Measurements from ENCODE around the gene CCDC174.

Gene CCDC174

GRCh38 chr3:14628406-14628805 lies 23.2 kb upstream of the CCDC174 start:
- no peak overlapping the region for H3K4me3 ChIP-seq (ENCODE audit: low read depth, low read length)
- DNase-seq (ENCODE audit: low read depth), result peak; percentile 39
- no peak for TF ChIP-seq POLR2A (IDR thresholded peaks at IDR 0.05; ENCODE audit: extremely low read depth, insufficient read length)
- TF ChIP-seq, protein P1, sequence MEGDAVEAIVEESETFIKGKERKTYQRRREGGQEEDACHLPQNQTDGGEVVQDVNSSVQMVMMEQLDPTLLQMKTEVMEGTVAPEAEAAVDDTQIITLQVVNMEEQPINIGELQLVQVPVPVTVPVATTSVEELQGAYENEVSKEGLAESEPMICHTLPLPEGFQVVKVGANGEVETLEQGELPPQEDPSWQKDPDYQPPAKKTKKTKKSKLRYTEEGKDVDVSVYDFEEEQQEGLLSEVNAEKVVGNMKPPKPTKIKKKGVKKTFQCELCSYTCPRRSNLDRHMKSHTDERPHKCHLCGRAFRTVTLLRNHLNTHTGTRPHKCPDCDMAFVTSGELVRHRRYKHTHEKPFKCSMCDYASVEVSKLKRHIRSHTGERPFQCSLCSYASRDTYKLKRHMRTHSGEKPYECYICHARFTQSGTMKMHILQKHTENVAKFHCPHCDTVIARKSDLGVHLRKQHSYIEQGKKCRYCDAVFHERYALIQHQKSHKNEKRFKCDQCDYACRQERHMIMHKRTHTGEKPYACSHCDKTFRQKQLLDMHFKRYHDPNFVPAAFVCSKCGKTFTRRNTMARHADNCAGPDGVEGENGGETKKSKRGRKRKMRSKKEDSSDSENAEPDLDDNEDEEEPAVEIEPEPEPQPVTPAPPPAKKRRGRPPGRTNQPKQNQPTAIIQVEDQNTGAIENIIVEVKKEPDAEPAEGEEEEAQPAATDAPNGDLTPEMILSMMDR (IDR thresholded peaks at IDR 0.05; ENCODE audit: low read depth, low read length), result no peak
- TF ChIP-seq MYC (IDR thresholded peaks at IDR 0.05; ENCODE audit: low read depth, low read length), result no peak
- TF ChIP-seq MAX (IDR thresholded peaks at IDR 0.05; ENCODE audit: low read depth, low read length), result no peak

GRCh38 chr3:14630404-14631100 lies 21.0 kb upstream of the CCDC174 start:
- no peak for DNase-seq (ENCODE audit: low read depth)
- TF ChIP-seq MYC (IDR thresholded peaks at IDR 0.05; ENCODE audit: low read depth, low read length) (no peak), POLR2A (IDR thresholded peaks at IDR 0.05; ENCODE audit: extremely low read depth, insufficient read length) (no peak), MAX (IDR thresholded peaks at IDR 0.05; ENCODE audit: low read depth, low read length) (no peak)
- TF ChIP-seq, protein P1 (IDR thresholded peaks at IDR 0.05; ENCODE audit: low read depth, low read length), result no peak
- H3K4me3 ChIP-seq (ENCODE audit: low read depth, low read length), result no peak overlapping the region

- DNase-seq (ENCODE audit: low read depth), result no peak
- no peak overlapping the region for H3K4me3 ChIP-seq (ENCODE audit: low read depth, low read length)
- TF ChIP-seq MYC (IDR thresholded peaks at IDR 0.05; ENCODE audit: low read depth, low read length) (no peak), MAX (IDR thresholded peaks at IDR 0.05; ENCODE audit: low read depth, low read length) (no peak), POLR2A (IDR thresholded peaks at IDR 0.05; ENCODE audit: extremely low read depth, insufficient read length) (no peak)
- TF ChIP-seq, protein P1 (IDR thresholded peaks at IDR 0.05; ENCODE audit: low read depth, low read length), result no peak
Observed at GRCh38 chr3:14631101-14631497, 20.5 kb upstream of the CCDC174 start.

GRCh38 chr3:14631687-14632441 lies 19.7 kb upstream of the CCDC174 start:
- no peak overlapping the region for H3K4me3 ChIP-seq (ENCODE audit: low read depth, low read length)
- DNase-seq (ENCODE audit: low read depth), result no peak
- TF ChIP-seq MYC (IDR thresholded peaks at IDR 0.05; ENCODE audit: low read depth, low read length) (no peak), POLR2A (IDR thresholded peaks at IDR 0.05; ENCODE audit: extremely low read depth, insufficient read length) (no peak), MAX (IDR thresholded peaks at IDR 0.05; ENCODE audit: low read depth, low read length) (no peak)
- TF ChIP-seq, protein P1 (IDR thresholded peaks at IDR 0.05; ENCODE audit: low read depth, low read length), result no peak

- TF ChIP-seq, protein P1 (IDR thresholded peaks at IDR 0.05; ENCODE audit: low read depth, low read length), result no peak
- TF ChIP-seq MYC (IDR thresholded peaks at IDR 0.05; ENCODE audit: low read depth, low read length) (no peak), POLR2A (IDR thresholded peaks at IDR 0.05; ENCODE audit: extremely low read depth, insufficient read length) (no peak), MAX (IDR thresholded peaks at IDR 0.05; ENCODE audit: low read depth, low read length) (no peak)
- no peak for DNase-seq (ENCODE audit: low read depth)
- no peak overlapping the region for H3K4me3 ChIP-seq (ENCODE audit: low read depth, low read length)
Observed at GRCh38 chr3:14632442-14632930, 19.1 kb upstream of the CCDC174 start.
